GM12878 (cell line): Measurements from ENCODE around the gene QPCT.
A peak's percentile ranks its signal among the peaks of the same experiment; 100 is the strongest.

ENCODE experiments used
- CBFB ChIP-seq: IDR thresholded peaks from 2 replicates; pipeline ENCODE4 v1.6.1; 2016; ENCODE audit warnings: antibody characterized with exemption, low read depth
- POLR2A ChIP-seq: IDR thresholded peaks from 2 replicates; pipeline ENCODE4 v1.6.1; 2011; ENCODE audit warnings: low read depth, mild to moderate bottlenecking, low read length
- POLR2AphosphoS5 ChIP-seq: IDR thresholded peaks from 2 replicates; pipeline ENCODE4 v1.6.1; 2011; ENCODE audit warnings: mild to moderate bottlenecking, low read length, inconsistent platforms
- RAD21 ChIP-seq: IDR thresholded peaks from 2 replicates; pipeline ENCODE4 v1.6.1; 2011; ENCODE audit warnings: mild to moderate bottlenecking, low read depth, low read length, moderate library complexity; ENCODE audit not compliant: insufficient read depth
- TCF7 ChIP-seq: IDR thresholded peaks from 2 replicates; pipeline ENCODE4 v1.6.1; 2014; ENCODE audit warnings: antibody characterized with exemption, borderline replicate concordance
- WRNIP1 ChIP-seq: IDR thresholded peaks from 2 replicates; pipeline ENCODE4 v1.6.1; 2011; ENCODE audit warnings: low read depth, low read length, improper control_type of control experiment, borderline replicate concordance
- ZZZ3 ChIP-seq: IDR thresholded peaks from 2 replicates; pipeline ENCODE4 v1.6.1; 2011; ENCODE audit warnings: low read depth; ENCODE audit not compliant: control insufficient read depth, insufficient read length
- TF ChIP-seq, protein P1 (sequence below): fragments of 450-650 bp; formaldehyde crosslinking; IDR thresholded peaks from 2 replicates; pipeline ENCODE4 v1.4.0; 2022; ENCODE audit warnings: mild to moderate bottlenecking, moderate library complexity
- TF ChIP-seq, protein P2 (sequence below): IDR thresholded peaks from 2 replicates; pipeline ENCODE4 v1.6.1; 2012; ENCODE audit warnings: low read depth, low read length, improper control_type of control experiment
- TF ChIP-seq, protein P3 (sequence below), 3 experiments: IDR thresholded peaks in 2 of 3; conservative IDR thresholded peaks in 1 of 3; 2 replicates each; pipeline ENCODE4 v1.5.1; 2011; ENCODE audit warnings: low read depth in 3 of 3, low read length in 3 of 3, mild to moderate bottlenecking in 3 of 3, control low read depth in 2 of 3, moderate library complexity in 2 of 3, inconsistent platforms in 1 of 3, mixed read lengths in 1 of 3; ENCODE audit not compliant: control insufficient read depth in 2 of 3, insufficient read depth in 1 of 3; ENCODE audit errors: extremely low read depth in 1 of 3

DNA sequence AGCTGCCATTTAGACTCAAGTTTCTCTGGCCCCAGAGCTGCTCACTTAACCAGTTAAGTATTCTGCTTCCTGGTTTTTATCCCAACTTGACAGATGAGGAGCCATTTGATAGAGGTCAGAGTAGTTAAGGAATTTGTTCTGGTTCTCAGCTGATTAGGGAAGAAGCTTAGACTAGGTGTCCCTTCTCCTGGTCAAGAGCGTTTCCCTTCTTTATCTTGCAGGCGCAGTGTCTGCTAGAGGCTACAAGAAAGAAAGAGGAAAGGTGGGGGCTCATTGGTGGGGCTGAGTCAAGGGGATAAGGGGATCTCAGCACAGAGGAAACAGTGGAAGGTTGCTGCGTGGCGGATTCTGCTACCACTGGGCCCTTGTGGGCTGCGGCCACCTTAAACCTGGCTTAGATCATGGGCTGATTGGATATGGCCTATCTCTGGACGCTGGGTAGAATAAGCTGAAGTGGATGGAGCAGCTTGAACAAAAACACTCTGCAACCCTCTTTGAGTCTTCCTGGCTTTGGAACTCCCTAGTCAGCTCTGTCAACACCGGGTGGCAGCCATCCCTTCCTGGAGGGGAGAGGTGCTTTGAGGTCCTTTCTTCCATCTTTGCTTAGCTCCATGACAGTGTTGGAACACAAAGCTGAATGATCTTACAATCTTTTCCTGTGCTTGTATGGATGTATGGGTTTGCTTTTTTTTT, 70.8 kb downstream of the QPCT start:
- TF ChIP-seq TCF7 (no peak), RAD21 (peak; percentile 74), WRNIP1 (no peak), POLR2AphosphoS5 (no peak), ZZZ3 (no peak), CBFB (no peak), POLR2A (no peak)
- TF ChIP-seq, protein P1, sequence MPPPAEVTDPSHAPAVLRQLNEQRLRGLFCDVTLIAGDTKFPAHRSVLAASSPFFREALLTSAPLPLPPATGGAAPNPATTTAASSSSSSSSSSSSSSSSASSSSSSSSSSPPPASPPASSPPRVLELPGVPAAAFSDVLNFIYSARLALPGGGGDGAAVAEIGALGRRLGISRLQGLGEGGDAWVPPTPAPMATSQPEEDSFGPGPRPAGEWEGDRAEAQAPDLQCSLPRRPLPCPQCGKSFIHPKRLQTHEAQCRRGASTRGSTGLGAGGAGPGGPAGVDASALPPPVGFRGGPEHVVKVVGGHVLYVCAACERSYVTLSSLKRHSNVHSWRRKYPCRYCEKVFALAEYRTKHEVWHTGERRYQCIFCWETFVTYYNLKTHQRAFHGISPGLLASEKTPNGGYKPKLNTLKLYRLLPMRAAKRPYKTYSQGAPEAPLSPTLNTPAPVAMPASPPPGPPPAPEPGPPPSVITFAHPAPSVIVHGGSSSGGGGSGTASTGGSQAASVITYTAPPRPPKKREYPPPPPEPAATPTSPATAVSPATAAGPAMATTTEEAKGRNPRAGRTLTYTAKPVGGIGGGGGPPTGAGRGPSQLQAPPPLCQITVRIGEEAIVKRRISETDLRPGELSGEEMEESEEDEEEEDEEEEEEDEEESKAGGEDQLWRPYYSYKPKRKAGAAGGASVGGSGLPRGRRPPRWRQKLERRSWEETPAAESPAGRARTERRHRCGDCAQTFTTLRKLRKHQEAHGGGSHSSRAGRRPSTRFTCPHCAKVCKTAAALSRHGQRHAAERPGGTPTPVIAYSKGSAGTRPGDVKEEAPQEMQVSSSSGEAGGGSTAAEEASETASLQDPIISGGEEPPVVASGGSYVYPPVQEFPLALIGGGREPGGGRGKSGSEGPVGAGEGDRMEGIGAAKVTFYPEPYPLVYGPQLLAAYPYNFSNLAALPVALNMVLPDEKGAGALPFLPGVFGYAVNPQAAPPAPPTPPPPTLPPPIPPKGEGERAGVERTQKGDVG (CRISPR knock-in tag) = no peak
- TF ChIP-seq, protein P2, sequence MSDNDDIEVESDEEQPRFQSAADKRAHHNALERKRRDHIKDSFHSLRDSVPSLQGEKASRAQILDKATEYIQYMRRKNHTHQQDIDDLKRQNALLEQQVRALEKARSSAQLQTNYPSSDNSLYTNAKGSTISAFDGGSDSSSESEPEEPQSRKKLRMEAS = no peak
- TF ChIP-seq, protein P3, sequence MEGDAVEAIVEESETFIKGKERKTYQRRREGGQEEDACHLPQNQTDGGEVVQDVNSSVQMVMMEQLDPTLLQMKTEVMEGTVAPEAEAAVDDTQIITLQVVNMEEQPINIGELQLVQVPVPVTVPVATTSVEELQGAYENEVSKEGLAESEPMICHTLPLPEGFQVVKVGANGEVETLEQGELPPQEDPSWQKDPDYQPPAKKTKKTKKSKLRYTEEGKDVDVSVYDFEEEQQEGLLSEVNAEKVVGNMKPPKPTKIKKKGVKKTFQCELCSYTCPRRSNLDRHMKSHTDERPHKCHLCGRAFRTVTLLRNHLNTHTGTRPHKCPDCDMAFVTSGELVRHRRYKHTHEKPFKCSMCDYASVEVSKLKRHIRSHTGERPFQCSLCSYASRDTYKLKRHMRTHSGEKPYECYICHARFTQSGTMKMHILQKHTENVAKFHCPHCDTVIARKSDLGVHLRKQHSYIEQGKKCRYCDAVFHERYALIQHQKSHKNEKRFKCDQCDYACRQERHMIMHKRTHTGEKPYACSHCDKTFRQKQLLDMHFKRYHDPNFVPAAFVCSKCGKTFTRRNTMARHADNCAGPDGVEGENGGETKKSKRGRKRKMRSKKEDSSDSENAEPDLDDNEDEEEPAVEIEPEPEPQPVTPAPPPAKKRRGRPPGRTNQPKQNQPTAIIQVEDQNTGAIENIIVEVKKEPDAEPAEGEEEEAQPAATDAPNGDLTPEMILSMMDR (IDR thresholded peaks at IDR 0.05 in 2 of 3, conservative IDR thresholded peaks at IDR 0.05 in 1 of 3; ENCODE audit: control insufficient read depth in 2 of 3, extremely low read depth in 1 of 3, insufficient read depth in 1 of 3, low read depth in 3 of 3, low read length in 3 of 3) = peak; percentile 14 to 45 (median 25); a peak in 4 of 6 replicates
